Measurements from ENCODE around the gene RSAD2.

Gene RSAD2

GRCh38 chr2:6944555-6944954, 67.0 kb downstream of the RSAD2 start:
- no peak for DNase-seq (ENCODE audit: low read depth, low spot score)

- no peak for DNase-seq (ENCODE audit: low read depth, low spot score)
Measured at GRCh38 chr2:6945087-6945813, 67.7 kb downstream of the RSAD2 start.

GRCh38 chr2:6945821-6946220, 68.2 kb downstream of the RSAD2 start:
- no peak for DNase-seq (ENCODE audit: low read depth, low spot score)

- no peak for DNase-seq (ENCODE audit: low read depth, low spot score)
Measured at GRCh38 chr2:6946722-6947121, 69.1 kb downstream of the RSAD2 start.

All from activated CD4-positive, CD25-positive, alpha-beta regulatory T cell treated with anti-CD3 and anti-CD28 coated beads, Interleukin-2, amount 50 U/mL, for 16 hours (primary cell).